GM18511 (cell line): ENCODE measurements around the gene MASTL.
"Not testable (repeated sequence)": the region's sequence is repeated elsewhere in the genome, so short reads cannot be mapped to it uniquely, and the experiment has no call there.

ENCODE experiments used
- ATAC-seq: cut with Tn5 transposase; IDR thresholded peaks from one replicate; pipeline ENCODE4 v1.9.1; 2021; ENCODE audit warnings: mild to moderate bottlenecking, moderate library complexity; ENCODE audit not compliant: unreplicated experiment

MASTL gene

GRCh38 chr10:27155066-27155754 is at the start of gene MASTL:
MASTL (plus strand) TSS chr10:27155352; CDS start chr10:27155427, 75 bp downstream.
- ATAC-seq, result peak; percentile 79

DNA sequence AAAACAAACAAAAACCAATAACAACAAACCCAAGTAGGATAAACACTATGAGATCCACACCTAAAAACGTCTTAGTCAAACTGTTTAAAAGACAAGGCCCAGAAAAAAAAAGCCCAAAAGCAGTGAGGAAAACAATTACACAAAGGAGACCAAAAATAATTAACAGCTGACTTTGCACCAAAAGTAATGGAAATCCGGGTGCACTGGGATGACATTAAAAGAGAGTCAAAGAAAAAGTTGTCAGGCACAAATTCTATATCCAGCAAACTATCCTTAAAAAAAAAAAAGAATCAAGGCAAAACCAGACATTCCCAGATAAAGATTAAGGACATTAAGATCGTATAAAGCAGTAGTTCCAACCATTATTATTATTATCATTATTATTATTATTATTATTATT is 47.0 kb upstream of the MASTL start:
- ATAC-seq, result no peak

GRCh38 chr10:27134371-27134770 is 20.8 kb upstream of the MASTL start:
- no peak for ATAC-seq

DNA sequence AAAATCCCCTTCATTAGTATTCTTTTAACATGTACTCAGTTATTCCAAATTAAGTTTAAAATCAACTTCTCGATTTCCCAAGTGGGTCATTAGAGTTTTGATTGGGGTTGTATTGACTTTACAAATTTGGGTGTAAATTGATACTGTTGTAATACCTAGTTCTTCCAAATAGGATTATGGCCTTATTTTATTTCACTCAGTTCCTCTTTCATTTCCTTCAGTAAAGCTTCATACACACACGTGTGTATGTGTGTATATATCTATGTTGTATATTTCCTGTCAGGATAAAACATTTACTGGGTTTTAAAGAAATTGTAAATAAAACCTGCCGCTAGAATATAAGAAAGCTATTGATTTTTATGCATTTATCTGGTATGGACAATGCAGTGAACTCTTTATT is 16.9 kb upstream of the MASTL start:
- ATAC-seq, result no peak

GRCh38 chr10:27143686-27144085 is 11.5 kb upstream of the MASTL start:
- no peak for ATAC-seq

DNA sequence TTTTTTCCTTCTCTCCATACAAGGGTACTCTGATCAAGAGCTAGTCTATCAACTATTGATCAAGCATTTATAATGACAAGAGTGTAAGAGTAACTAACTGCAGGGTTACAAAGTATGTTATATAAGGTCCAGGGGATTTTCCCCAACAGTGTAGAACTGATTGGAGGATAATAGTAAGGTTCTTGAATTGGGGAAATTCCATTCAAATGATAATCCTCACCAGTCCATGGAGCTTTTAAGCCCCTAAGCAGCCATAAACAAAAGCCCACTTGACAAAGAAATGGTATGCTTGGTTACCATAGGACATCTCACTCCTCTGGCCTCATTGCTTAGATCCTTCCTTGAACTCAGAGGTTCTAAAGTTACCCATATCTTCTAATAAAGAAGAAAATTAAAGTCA is 9.2 kb upstream of the MASTL start:
- ATAC-seq, result no peak

GRCh38 chr10:27147701-27148100 is 7.5 kb upstream of the MASTL start:
- ATAC-seq, result no peak

GRCh38 chr10:27150261-27150660 is 4.9 kb upstream of the MASTL start:
- no peak for ATAC-seq

DNA sequence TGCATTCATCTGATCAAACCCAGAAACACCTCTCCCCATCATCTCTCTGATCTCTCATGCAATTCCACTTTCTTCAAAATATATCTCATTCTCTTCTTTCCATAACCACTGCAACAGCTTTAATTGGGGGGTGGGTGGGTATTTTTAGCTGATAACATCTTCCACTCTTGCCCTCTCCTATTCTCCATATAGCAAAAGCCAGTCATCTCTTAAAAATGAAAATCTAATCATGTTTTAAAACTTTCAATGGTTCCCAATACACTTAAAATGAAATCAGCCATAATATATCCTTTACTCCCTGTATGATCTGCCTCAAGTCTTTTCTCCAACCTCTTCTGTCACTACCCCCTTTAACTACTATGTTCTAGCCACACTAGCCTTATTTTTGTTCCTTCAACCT is 2.5 kb upstream of the MASTL start:
- no peak for ATAC-seq

DNA sequence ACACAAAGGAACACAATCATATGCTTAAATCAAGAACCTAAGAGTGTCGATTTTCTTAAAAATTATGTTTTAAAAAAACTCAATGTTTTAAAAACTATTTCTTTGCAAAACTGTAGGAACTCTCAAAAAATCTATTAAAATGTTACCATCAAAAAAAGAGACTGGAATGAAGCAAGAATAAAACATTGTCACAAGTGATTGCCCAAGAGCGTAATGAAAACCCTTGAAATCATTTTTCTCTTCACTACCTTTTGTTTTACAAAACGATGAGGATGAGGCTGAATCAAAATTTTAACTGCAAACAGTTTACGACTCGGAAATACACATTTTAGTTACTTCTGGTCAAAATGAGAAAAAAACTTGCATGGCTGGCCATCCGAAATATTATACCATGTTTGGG is 1.8 kb upstream of the MASTL start:
- no peak for ATAC-seq

- ATAC-seq, result peak; percentile 12
Measured at GRCh38 chr10:27153845-27154193, 1.3 kb upstream of the MASTL start.

GRCh38 chr10:27156566-27156965 is 1.4 kb downstream of the MASTL start:
- not testable (repeated sequence) for ATAC-seq

GRCh38 chr10:27157150-27157549 is 2.0 kb downstream of the MASTL start:
- no peak for ATAC-seq

DNA sequence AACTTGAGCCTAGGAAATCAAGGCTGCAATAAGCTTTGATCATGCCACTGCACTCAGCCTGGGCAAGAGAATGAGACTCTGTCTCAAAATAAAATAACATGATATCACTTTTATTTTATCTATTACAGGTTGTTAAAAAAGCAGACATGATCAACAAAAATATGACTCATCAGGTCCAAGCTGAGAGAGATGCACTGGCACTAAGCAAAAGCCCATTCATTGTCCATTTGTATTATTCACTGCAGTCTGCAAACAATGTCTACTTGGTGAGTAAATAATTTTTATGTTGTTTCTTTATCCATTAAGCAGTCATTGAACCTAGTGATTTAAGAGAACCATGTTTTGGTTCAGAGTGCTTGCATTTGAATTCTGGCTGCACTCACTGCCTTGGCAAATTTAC is 3.3 kb downstream of the MASTL start:
- ATAC-seq, result no peak

- ATAC-seq, result no peak
Measured at GRCh38 chr10:27169849-27170248, 14.7 kb downstream of the MASTL start.

DNA sequence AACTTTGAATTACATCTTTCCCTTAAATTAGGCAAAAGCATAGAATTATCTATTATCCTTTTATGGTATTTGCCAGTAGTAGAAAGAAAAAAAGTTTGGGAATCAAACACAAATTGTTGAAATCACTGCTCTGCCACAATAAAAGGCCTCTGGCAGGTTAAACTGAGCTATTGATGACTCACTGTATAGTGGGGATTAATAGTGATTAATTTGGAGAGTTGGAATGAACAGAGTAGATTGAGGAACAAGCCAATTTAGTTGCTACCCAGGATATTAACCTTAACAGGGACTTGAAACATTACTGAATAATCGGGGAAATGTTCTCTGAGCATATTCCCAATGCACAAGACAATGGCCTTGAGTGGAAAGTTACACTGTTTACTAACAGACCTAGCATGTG is 33.1 kb downstream of the MASTL start:
- no peak for ATAC-seq

- ATAC-seq, result no peak
Measured at GRCh38 chr10:27188897-27189296, 33.7 kb downstream of the MASTL start.

GRCh38 chr10:27190508-27190907 is 35.4 kb downstream of the MASTL start:
- no peak for ATAC-seq

- no peak for ATAC-seq
Measured at GRCh38 chr10:27192284-27192683, 37.1 kb downstream of the MASTL start.

- ATAC-seq, result no peak
Measured at GRCh38 chr10:27197980-27198620, 42.9 kb downstream of the MASTL start.

DNA sequence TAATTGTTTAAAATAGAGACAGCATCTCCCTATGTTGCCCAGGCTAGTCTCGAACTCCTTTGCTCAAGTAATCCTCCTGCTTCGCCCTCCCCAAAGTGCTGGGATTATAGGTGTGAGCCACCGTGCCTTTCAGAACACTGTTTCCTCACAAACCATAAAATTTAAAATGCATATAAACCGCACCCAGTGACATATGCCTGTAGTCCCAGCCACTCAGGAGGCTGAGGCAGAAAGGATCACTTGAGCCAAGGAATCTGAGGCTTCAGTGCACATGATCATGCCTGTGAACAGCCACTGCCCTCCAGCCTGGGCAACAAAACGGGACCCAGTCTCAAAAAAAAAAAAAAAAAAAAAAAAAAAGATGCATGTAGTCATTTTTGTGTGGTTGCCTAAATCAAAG is 48.7 kb downstream of the MASTL start:
- no peak for ATAC-seq

- no peak for ATAC-seq
Measured at GRCh38 chr10:27207350-27207749, 52.2 kb downstream of the MASTL start.

DNA sequence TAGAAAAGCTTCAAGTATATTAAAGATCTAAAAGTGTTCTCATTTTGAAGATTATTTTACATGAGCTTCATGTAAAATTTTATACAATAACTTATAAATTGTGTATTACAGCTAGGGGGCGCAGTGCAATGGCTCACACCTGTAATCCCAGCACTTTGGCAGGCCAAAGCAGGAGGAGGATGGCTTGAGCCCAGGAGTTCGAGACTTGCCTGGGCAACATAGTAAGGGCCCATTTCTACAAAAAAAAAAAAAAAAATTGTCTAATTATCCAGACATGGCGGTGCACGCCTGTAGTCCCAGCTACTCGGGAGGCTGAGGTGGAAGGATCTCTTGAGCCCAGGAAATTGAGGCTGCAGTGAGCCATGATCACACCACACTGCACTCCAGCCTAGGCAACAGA is 68.8 kb downstream of the MASTL start:
- no peak for ATAC-seq
